HepG2 (cell line): ENCODE measurements around the gene ITGB5. TPM values are rescaled to one million over a fixed set of nuclear protein-coding genes. Genes with fewer than 3 reads are reported as not detected.

Source experiments
- ARNT ChIP-seq: fragments of 450-650 bp; IDR thresholded peaks from 2 replicates; pipeline ENCODE4 v1.6.1; 2017
- CSRNP2 ChIP-seq: sonication (generic); formaldehyde crosslinking; conservative IDR thresholded peaks from 2 replicates; pipeline ENCODE4 v1.8.0; 2022; ENCODE audit warnings: low read depth, missing genetic modification reagents
- ELF1 ChIP-seq: sonication (generic); formaldehyde crosslinking; IDR thresholded peaks from 2 replicates; pipeline ENCODE4 v1.4.0; 2020; ENCODE audit warnings: missing genetic modification reagents
- FOXK1 ChIP-seq: sonication (generic); formaldehyde crosslinking; IDR thresholded peaks from 2 replicates; pipeline ENCODE4 v1.4.0; 2020; ENCODE audit warnings: low read depth, missing genetic modification reagents, borderline replicate concordance
- KDM1A ChIP-seq: IDR thresholded peaks from 2 replicates; pipeline ENCODE4 v1.6.1; 2016; ENCODE audit warnings: missing compliant biosample characterization
- MIER2 ChIP-seq: IDR thresholded peaks from 2 replicates; pipeline ENCODE4 v1.6.1; 2016; ENCODE audit warnings: missing biosample characterization, missing genetic modification reagents
- NR2F6 ChIP-seq, 2 experiments: IDR thresholded peaks; 2 replicates each; pipeline ENCODE4 v1.6.1; 2016; ENCODE audit warnings: antibody characterized with exemption in 1 of 2, mild to moderate bottlenecking in 1 of 2
- RFXAP ChIP-seq: sonication (generic); formaldehyde crosslinking; IDR thresholded peaks from 2 replicates; pipeline ENCODE4 v1.4.0; 2020; ENCODE audit warnings: missing genetic modification reagents, borderline replicate concordance
- SRF ChIP-seq: IDR thresholded peaks from 2 replicates; pipeline ENCODE4 v1.6.1; 2011; ENCODE audit warnings: mild to moderate bottlenecking, low read depth, low read length, moderate library complexity
- ZBTB39 ChIP-seq: sonication (generic); formaldehyde crosslinking; IDR thresholded peaks from 2 replicates; pipeline ENCODE4 v1.5.0; 2020; ENCODE audit warnings: missing genetic modification reagents
- ZFP37 ChIP-seq: sonication (generic); formaldehyde crosslinking; IDR thresholded peaks from 2 replicates; pipeline ENCODE4 v1.4.0; 2020; ENCODE audit warnings: missing genetic modification reagents, borderline replicate concordance
- ZKSCAN5 ChIP-seq: sonication (generic); formaldehyde crosslinking; IDR thresholded peaks from 2 replicates; pipeline ENCODE4 v1.5.1; 2020; ENCODE audit warnings: mild to moderate bottlenecking, missing genetic modification reagents
- ZKSCAN8 ChIP-seq: IDR thresholded peaks from 2 replicates; pipeline ENCODE4 v1.6.1; 2016; ENCODE audit warnings: borderline replicate concordance, missing genetic modification reagents, missing compliant biosample characterization
- ZNF20 ChIP-seq: sonication (generic); formaldehyde crosslinking; IDR thresholded peaks from 2 replicates; pipeline ENCODE4 v1.4.0; 2020; ENCODE audit warnings: mild to moderate bottlenecking, moderate library complexity, missing genetic modification reagents
- ZNF34 ChIP-seq: sonication (generic); formaldehyde crosslinking; IDR thresholded peaks from 2 replicates; pipeline ENCODE4 v1.4.0; 2020; ENCODE audit warnings: mild to moderate bottlenecking, missing genetic modification reagents, borderline replicate concordance
- ZNF781 ChIP-seq: sonication (generic); formaldehyde crosslinking; IDR thresholded peaks from 2 replicates; pipeline ENCODE4 v1.5.1; 2020; ENCODE audit warnings: borderline replicate concordance, mild to moderate bottlenecking, missing genetic modification reagents; ENCODE audit errors: not compliant biosample characterization
- polyA plus RNA-seq, 8 experiments: library from polyadenylated mRNA; depleted of rRNA in 3 of 8; stranded (reverse) in 7 of 8; unstranded in 1 of 8; fragments of >200 nt; fragmentation: Illumina TruSeq in 4 of 8; extraction: Trizol in 4 of 8; gene quantifications; 2 replicates each; pipeline versions ENCODE4 v1.2.1 to v1.2.3, GENCODE V29; 2011 to 2016; ENCODE audit warnings: low read depth in 4 of 8, missing spikeins in 1 of 8, mixed read lengths in 1 of 8; ENCODE audit not compliant: insufficient read depth in 1 of 8
- total RNA-seq, 5 experiments: library from RNA; depleted of rRNA; stranded (reverse); fragments of >200 nt; fragmentation: Illumina TruSeq; extraction: Trizol; gene quantifications; 2 replicates each; pipeline ENCODE4 v1.2.3, GENCODE V29; 2016; ENCODE audit warnings: low read depth in 1 of 5
- TF ChIP-seq, protein P1 (sequence below): sonication (generic); formaldehyde crosslinking; IDR thresholded peaks from 2 replicates; pipeline ENCODE4 v1.8.1; 2023; ENCODE audit warnings: mild to moderate bottlenecking, moderate library complexity, missing genetic modification reagents
- TF ChIP-seq, protein P2 (sequence below): sonication (generic); formaldehyde crosslinking; IDR thresholded peaks from 2 replicates; pipeline ENCODE4 v1.9.0; 2021; ENCODE audit warnings: mild to moderate bottlenecking, missing genetic modification reagents

Gene ITGB5
- total and polyA plus RNA-seq, 2 of the 13 experiments (the other 11 are each of a cell fraction or from before 2014, with no cell fraction given), result 74.1 to 343 TPM

GRCh38 chr3:124730129-124730940 is 156.8 kb downstream of the ITGB5 start, which contains the start of gene UMPS (continued):
- TF ChIP-seq ZFP37 (CRISPR knock-in tag) (no peak), FOXK1 (CRISPR knock-in tag) (peak; percentile 81), ZNF781 (CRISPR knock-in tag) (peak; percentile 86), ZNF34 (CRISPR knock-in tag) (0 out of 2 replicates have a peak, but pooled peaks have one; percentile 26), KDM1A (CRISPR knock-in tag) (no peak), NR2F6 (IDR thresholded peaks at IDR 0.05) (peak; percentile 27; the same call in 1 of the 2 replicates), NR2F6 (CRISPR knock-in tag; IDR thresholded peaks at IDR 0.05) (peak; percentile 76; the same call in 1 of the 2 replicates), ZKSCAN5 (CRISPR knock-in tag) (no peak), ELF1 (CRISPR knock-in tag) (peak; percentile 87), ZNF20 (CRISPR knock-in tag) (no peak), ZBTB39 (CRISPR knock-in tag) (peak; percentile 31; the same call in 1 of the 2 replicates), ARNT (no peak), MIER2 (CRISPR knock-in tag) (peak; percentile 65; the same call in 1 of the 2 replicates), ZKSCAN8 (CRISPR knock-in tag) (0 out of 2 replicates have a peak, but pooled peaks have one; percentile 20), CSRNP2 (CRISPR knock-in tag) (no peak), SRF (no peak), RFXAP (CRISPR knock-in tag) (peak; percentile 40; the same call in 1 of the 2 replicates)
- TF ChIP-seq, protein P1, sequence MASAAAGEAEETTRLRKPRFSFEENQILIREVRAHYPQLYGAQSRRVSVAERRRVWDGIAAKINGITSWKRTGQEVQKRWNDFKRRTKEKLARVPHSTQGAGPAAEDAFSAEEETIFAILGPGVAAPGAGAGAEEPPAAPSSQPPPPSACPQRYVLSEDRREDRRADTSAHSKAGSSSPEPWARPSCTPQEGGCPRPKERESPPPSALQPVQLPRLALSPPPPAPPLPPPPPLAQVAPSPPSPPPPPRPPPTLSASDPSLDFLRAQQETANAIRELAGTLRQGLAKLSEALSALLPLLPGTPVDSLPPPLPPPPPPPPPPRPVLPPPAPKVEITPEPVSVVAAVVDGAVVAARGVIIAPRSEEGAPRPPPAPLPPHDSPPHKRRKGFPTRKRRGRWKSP, result peak; percentile 65
- TF ChIP-seq, protein P2, sequence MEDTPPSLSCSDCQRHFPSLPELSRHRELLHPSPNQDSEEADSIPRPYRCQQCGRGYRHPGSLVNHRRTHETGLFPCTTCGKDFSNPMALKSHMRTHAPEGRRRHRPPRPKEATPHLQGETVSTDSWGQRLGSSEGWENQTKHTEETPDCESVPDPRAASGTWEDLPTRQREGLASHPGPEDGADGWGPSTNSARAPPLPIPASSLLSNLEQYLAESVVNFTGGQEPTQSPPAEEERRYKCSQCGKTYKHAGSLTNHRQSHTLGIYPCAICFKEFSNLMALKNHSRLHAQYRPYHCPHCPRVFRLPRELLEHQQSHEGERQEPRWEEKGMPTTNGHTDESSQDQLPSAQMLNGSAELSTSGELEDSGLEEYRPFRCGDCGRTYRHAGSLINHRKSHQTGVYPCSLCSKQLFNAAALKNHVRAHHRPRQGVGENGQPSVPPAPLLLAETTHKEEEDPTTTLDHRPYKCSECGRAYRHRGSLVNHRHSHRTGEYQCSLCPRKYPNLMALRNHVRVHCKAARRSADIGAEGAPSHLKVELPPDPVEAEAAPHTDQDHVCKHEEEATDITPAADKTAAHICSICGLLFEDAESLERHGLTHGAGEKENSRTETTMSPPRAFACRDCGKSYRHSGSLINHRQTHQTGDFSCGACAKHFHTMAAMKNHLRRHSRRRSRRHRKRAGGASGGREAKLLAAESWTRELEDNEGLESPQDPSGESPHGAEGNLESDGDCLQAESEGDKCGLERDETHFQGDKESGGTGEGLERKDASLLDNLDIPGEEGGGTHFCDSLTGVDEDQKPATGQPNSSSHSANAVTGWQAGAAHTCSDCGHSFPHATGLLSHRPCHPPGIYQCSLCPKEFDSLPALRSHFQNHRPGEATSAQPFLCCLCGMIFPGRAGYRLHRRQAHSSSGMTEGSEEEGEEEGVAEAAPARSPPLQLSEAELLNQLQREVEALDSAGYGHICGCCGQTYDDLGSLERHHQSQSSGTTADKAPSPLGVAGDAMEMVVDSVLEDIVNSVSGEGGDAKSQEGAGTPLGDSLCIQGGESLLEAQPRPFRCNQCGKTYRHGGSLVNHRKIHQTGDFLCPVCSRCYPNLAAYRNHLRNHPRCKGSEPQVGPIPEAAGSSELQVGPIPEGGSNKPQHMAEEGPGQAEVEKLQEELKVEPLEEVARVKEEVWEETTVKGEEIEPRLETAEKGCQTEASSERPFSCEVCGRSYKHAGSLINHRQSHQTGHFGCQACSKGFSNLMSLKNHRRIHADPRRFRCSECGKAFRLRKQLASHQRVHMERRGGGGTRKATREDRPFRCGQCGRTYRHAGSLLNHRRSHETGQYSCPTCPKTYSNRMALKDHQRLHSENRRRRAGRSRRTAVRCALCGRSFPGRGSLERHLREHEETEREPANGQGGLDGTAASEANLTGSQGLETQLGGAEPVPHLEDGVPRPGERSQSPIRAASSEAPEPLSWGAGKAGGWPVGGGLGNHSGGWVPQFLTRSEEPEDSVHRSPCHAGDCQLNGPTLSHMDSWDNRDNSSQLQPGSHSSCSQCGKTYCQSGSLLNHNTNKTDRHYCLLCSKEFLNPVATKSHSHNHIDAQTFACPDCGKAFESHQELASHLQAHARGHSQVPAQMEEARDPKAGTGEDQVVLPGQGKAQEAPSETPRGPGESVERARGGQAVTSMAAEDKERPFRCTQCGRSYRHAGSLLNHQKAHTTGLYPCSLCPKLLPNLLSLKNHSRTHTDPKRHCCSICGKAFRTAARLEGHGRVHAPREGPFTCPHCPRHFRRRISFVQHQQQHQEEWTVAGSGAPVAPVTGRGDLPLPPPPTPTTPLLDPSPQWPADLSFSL (CRISPR knock-in tag), result no peak
